Measurements from ENCODE around the gene ARHGAP24. TPM values are rescaled to one million over a fixed set of nuclear protein-coding genes. Genes with fewer than 3 reads are reported as not detected.

The ARHGAP24 gene
- polyA plus RNA-seq, 3 donors, result 12.5 to 32.0 (median 18.8) TPM

DNA sequence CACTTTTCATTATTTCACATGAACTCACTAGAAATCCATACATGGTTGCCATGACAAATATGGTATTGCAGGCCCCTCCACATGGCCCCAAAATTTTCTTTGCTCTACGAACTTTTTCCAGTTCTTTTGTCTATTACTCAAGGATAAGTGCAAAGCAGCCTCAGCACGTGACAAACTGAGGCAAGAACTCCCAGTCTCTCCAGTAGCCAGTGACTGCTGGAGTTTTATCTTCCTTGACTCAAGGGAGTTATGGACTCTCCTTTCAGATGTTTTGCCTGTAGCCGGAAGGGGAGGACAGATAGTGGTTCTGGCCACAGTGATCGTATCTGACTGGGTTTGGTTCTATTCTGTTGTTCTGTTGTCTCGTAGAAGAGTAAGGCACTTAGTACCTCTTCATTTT is 105.5 kb downstream of the ARHGAP24 start:
- intact Hi-C loops (cut with micrococcal nuclease), result no loop called here
- Histone ChIP-seq H3K36me3 (replicated peaks in 1 of 2; ENCODE audit: control insufficient read depth in 1 of 2, insufficient read depth in 2 of 2, low read length in 2 of 2) (peaks cover 3 to 8% of the 10 kb centered on the region in 2 donors), H4K20me1 (ENCODE audit: insufficient read depth, low read length) (peaks cover 3% of the 10 kb centered on the region), H2AFZ (ENCODE audit: insufficient read depth, low read depth, low read length, poor library complexity, severe bottlenecking) (no peak overlapping the region), H3K9me3 (replicated peaks in 1 of 2; ENCODE audit: control insufficient read depth in 1 of 2, insufficient read depth in 1 of 2, low read length in 2 of 2) (no peaks in the 10 kb centered on the region), H3K4me3 (replicated peaks in 1 of 3; ENCODE audit: low read depth in 2 of 3, low read length in 3 of 3) (no peak overlapping the region), H3K79me2 (ENCODE audit: insufficient read depth, low read length) (no peaks in the 10 kb centered on the region), H3K4me1 (ENCODE audit: control insufficient read depth in 1 of 2, insufficient read depth in 2 of 2, low read length in 2 of 2) (no peaks in the 10 kb centered on the region), H3K27me3 (ENCODE audit: control insufficient read depth in 2 of 2, insufficient read depth in 2 of 2, low read length in 2 of 2) (no peaks in the 10 kb centered on the region), H3K27ac (ENCODE audit: low read depth in 1 of 2, low read length in 2 of 2) (no peak overlapping the region), H3K9ac (ENCODE audit: insufficient read depth, low read length, poor library complexity, severe bottlenecking) (no peak overlapping the region), H3K4me2 (replicated peaks; ENCODE audit: extremely low read depth, low read length, poor library complexity, severe bottlenecking) (no peak overlapping the region)
- H3K27ac Mint-ChIP-seq, result no peak overlapping the region
- WGBS (ENCODE audit: insufficient coverage), result 96% methylated on average over 2 of the region's 5 CpGs
- no peak for DNase-seq
- no peaks in the 10 kb centered on the region for H3K4me1 Mint-ChIP-seq
- TF ChIP-seq, protein P1, sequence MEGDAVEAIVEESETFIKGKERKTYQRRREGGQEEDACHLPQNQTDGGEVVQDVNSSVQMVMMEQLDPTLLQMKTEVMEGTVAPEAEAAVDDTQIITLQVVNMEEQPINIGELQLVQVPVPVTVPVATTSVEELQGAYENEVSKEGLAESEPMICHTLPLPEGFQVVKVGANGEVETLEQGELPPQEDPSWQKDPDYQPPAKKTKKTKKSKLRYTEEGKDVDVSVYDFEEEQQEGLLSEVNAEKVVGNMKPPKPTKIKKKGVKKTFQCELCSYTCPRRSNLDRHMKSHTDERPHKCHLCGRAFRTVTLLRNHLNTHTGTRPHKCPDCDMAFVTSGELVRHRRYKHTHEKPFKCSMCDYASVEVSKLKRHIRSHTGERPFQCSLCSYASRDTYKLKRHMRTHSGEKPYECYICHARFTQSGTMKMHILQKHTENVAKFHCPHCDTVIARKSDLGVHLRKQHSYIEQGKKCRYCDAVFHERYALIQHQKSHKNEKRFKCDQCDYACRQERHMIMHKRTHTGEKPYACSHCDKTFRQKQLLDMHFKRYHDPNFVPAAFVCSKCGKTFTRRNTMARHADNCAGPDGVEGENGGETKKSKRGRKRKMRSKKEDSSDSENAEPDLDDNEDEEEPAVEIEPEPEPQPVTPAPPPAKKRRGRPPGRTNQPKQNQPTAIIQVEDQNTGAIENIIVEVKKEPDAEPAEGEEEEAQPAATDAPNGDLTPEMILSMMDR (IDR thresholded peaks at IDR 0.05), result no peak
- peaks cover 0 to 1% (median 0%) of the 10 kb centered on the region in 3 donors for H3K27me3 Mint-ChIP-seq (ENCODE audit: low read depth in 3 of 3)
- peaks cover 0 to 3% (median 2%) of the 10 kb centered on the region in 7 donors for H3K9me3 Mint-ChIP-seq
- peaks cover 19 to 21% of the 10 kb centered on the region in 2 donors for H3K36me3 Mint-ChIP-seq
- H3K4me3 Mint-ChIP-seq, result no peak overlapping the region

DNA sequence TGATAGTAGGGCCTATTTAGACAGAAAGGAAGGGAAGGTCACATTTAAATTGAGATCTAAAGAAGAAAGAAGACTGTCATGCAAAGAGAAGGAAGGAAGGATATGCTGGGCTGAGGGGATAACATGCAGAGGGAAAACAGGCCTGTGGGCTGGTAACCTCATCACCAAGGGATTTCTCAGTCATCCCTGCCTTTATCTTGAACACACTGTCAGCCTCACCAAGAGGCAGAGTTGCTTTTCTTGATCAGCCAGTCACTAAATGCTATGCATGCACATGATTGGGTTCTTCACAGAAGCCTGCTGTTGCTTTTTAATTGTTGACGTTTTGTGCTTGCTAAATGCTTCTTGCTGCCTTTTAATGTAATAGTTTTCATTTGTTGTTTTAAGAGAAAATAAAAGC is 113.0 kb downstream of the ARHGAP24 start:
- Mint-ChIP-seq H3K36me3 (peaks cover 5 to 6% of the 10 kb centered on the region in 2 donors), H3K4me1 (no peaks in the 10 kb centered on the region), H3K9me3 (peaks cover 0 to 3% (median 2%) of the 10 kb centered on the region in 7 donors), H3K27ac (peak overlapping the region in 1 of 7 donors; percentile 39), H3K4me3 (no peak overlapping the region), H3K27me3 (ENCODE audit: low read depth in 3 of 3) (peaks cover 0 to 3% (median 2%) of the 10 kb centered on the region in 3 donors)
- H3K79me2 ChIP-seq (ENCODE audit: insufficient read depth, low read length), result no peaks in the 10 kb centered on the region
- no CpG with 5 or more reads among the region's 1 CpG for WGBS (ENCODE audit: insufficient coverage)
- no peak overlapping the region for H3K4me2 ChIP-seq (replicated peaks; ENCODE audit: extremely low read depth, low read length, poor library complexity, severe bottlenecking)
- H3K4me1 ChIP-seq (ENCODE audit: control insufficient read depth in 1 of 2, insufficient read depth in 2 of 2, low read length in 2 of 2), result no peaks in the 10 kb centered on the region
- no peak overlapping the region for H2AFZ ChIP-seq (ENCODE audit: insufficient read depth, low read depth, low read length, poor library complexity, severe bottlenecking)
- no peaks in the 10 kb centered on the region for H3K36me3 ChIP-seq (replicated peaks in 1 of 2; ENCODE audit: control insufficient read depth in 1 of 2, insufficient read depth in 2 of 2, low read length in 2 of 2)
- peaks cover 10% of the 10 kb centered on the region for H4K20me1 ChIP-seq (ENCODE audit: insufficient read depth, low read length)
- intact Hi-C loops (cut with micrococcal nuclease), result no loop called here
- no peak for DNase-seq
- H3K27me3 ChIP-seq (ENCODE audit: control insufficient read depth in 2 of 2, insufficient read depth in 2 of 2, low read length in 2 of 2), result no peaks in the 10 kb centered on the region
- TF ChIP-seq, protein P1 (IDR thresholded peaks at IDR 0.05), result no peak
- H3K9ac ChIP-seq (ENCODE audit: insufficient read depth, low read length, poor library complexity, severe bottlenecking), result no peak overlapping the region
- no peak overlapping the region for H3K27ac ChIP-seq (ENCODE audit: low read depth in 1 of 2, low read length in 2 of 2)
- no peak overlapping the region for H3K4me3 ChIP-seq (replicated peaks in 1 of 3; ENCODE audit: low read depth in 2 of 3, low read length in 3 of 3)
- no peaks in the 10 kb centered on the region for H3K9me3 ChIP-seq (replicated peaks in 1 of 2; ENCODE audit: control insufficient read depth in 1 of 2, insufficient read depth in 1 of 2, low read length in 2 of 2)

Data from CD14-positive monocyte (primary cell).